DND-41 (cell line): Measurements from ENCODE around the gene ITGA11.

Experiments used
- CTCF ChIP-seq: IDR thresholded peaks from 2 replicates; pipeline ENCODE4 v1.5.1; 2012; ENCODE audit warnings: borderline replicate concordance, low read length, moderate library complexity, mild to moderate bottlenecking; ENCODE audit not compliant: poor library complexity, severe bottlenecking; ENCODE audit errors: extremely low read depth
- EZH2 ChIP-seq: IDR thresholded peaks from 3 replicates; pipeline ENCODE4 v1.6.1; 2012; ENCODE audit warnings: borderline replicate concordance, low read depth, mild to moderate bottlenecking, moderate library complexity, low read length, inconsistent platforms; ENCODE audit not compliant: severe bottlenecking

GRCh38 chr15:68261980-68262379 is 170.0 kb downstream of the ITGA11 start:
- TF ChIP-seq CTCF (no peak), EZH2 (no peak)
